Spleen (tissue), 11 donors: ENCODE results near the gene OMP. TPM values are rescaled to one million over a fixed set of nuclear protein-coding genes. Genes with fewer than 3 reads are reported as not detected.

ENCODE experiments used
- DNase-seq: peaks from one replicate; pipeline ENCODE4 v3.0.0-alpha.2; 2020
- H3K27ac ChIP-seq, 8 donors: fragments of 200-600 bp; sonication (generic) in 7 of 8; 1 replicate in 4 of 8; 2 replicates in 4 of 8; pipeline versions ENCODE4 v1.5.0 to v1.8.0; 2016 to 2021; ENCODE audit warnings: inconsistent platforms in 4 of 8, mild to moderate bottlenecking in 4 of 8, moderate library complexity in 1 of 8
- H3K27me3 ChIP-seq, 7 donors: fragments of 200-600 bp; sonication (generic) in 6 of 7; replicated peaks in 1 of 7; 1 replicate in 4 of 7; 2 replicates in 3 of 7; pipeline versions ENCODE4 v1.5.0 to v1.8.0; 2016 to 2021; ENCODE audit warnings: inconsistent platforms in 3 of 7, mild to moderate bottlenecking in 1 of 7
- H3K36me3 ChIP-seq, 6 donors: fragments of 200-600 bp; sonication (generic) in 5 of 6; 1 replicate in 4 of 6; 2 replicates in 2 of 6; pipeline versions ENCODE4 v1.5.0 to v1.8.0; 2016 to 2021; ENCODE audit warnings: inconsistent platforms in 2 of 6
- H3K4me1 ChIP-seq, 6 donors: fragments of 200-600 bp; sonication (generic) in 5 of 6; 1 replicate in 3 of 6; 2 replicates in 3 of 6; pipeline versions ENCODE4 v1.5.0 to v1.8.0; 2016 to 2021; ENCODE audit warnings: inconsistent platforms in 3 of 6
- H3K4me3 ChIP-seq, 8 donors: fragments of 200-600 bp; sonication (generic) in 7 of 8; 1 replicate in 4 of 8; 2 replicates in 4 of 8; pipeline versions ENCODE4 v1.5.0 to v1.8.0; 2016 to 2021; ENCODE audit warnings: inconsistent platforms in 4 of 8, mild to moderate bottlenecking in 4 of 8, moderate library complexity in 2 of 8
- H3K9me3 ChIP-seq, 8 donors: fragments of 200-600 bp; sonication (generic) in 7 of 8; 1 replicate in 4 of 8; 2 replicates in 4 of 8; pipeline versions ENCODE4 v1.5.0 to v1.8.0; 2016 to 2021; ENCODE audit warnings: inconsistent platforms in 4 of 8
- CTCF ChIP-seq, 11 experiments: fragments of 200-600 bp in 7 of 11; fragments of 450-650 bp in 4 of 11; sonication (generic) in 4 of 11; IDR thresholded peaks in 8 of 11; conservative IDR thresholded peaks in 3 of 11; 1 replicate in 7 of 11; 2 replicates in 4 of 11; pipeline versions ENCODE4 v1.4.0 to v1.8.0; 2016 to 2021; ENCODE audit warnings: antibody characterized with exemption in 11 of 11, inconsistent platforms in 4 of 11, mild to moderate bottlenecking in 1 of 11
- POLR2A ChIP-seq, 3 donors: fragments of 450-650 bp; IDR thresholded peaks; one replicate each; pipeline ENCODE4 v1.5.1; 2017; ENCODE audit warnings: antibody characterized with exemption in 3 of 3, mild to moderate bottlenecking in 1 of 3
- POLR2AphosphoS5 ChIP-seq, 3 donors: sonication (generic); formaldehyde crosslinking; IDR thresholded peaks; one replicate each; pipeline ENCODE4 v1.5.1; 2017; ENCODE audit warnings: antibody characterized with exemption in 3 of 3
- WGBS, 5 donors: extraction: QIAGEN DNeasy Blood & Tissue Kit in 3 of 5; methylation state at CpG; one replicate each; pipeline versions ENCODE4 v1.1.5 to v1.1.7; 2013 to 2018; 5-methylcytosine and 5-hydroxymethylcytosine counted together
- intact Hi-C: fragments of 100-400 bp; cut with DNase I; formaldehyde crosslinking; loops from one replicate; pipeline ENCODE4 v1.15.0; 2023; ENCODE audit warnings: low total_unique reads
- polyA plus RNA-seq, 3 donors: library from polyadenylated mRNA; stranded (reverse); fragments of 200-250 nt; gene quantifications; one replicate each; pipeline ENCODE4 v1.2.1, GENCODE V29; 2013
- total RNA-seq, 7 donors: library from RNA; depleted of rRNA in 3 of 7; stranded (reverse); fragments of >200 nt in 3 of 7; fragmentation: NEBNext Ultra II Directional in 4 of 7; extraction: Animal tissue kit (Norgen Biotek cat#: 25700) in 4 of 7; gene quantifications; one replicate each; pipeline versions ENCODE4 v1.1.0 to v1.2.1, GENCODE V29; 2016 to 2021
- donor health status: healthy with polysubstance abuse.
- donor health status: DM: no; HTN: no; CAD: no; lungs with moderate emphysema.
- donor health status: DM: no; HTN: no; CAD: no.
- donor health status: Bipolar disorder and iron deficiency.
- donor health status: healthy.
- donor health status: DM: no; HTN: no; CAD: no.
- donor health status: DM: yes; HTN: yes; CAD: no.

OMP gene
- total and polyA plus RNA-seq, 10 donors, result 0.51 to 0.64 TPM; not detected in 8

DNA sequence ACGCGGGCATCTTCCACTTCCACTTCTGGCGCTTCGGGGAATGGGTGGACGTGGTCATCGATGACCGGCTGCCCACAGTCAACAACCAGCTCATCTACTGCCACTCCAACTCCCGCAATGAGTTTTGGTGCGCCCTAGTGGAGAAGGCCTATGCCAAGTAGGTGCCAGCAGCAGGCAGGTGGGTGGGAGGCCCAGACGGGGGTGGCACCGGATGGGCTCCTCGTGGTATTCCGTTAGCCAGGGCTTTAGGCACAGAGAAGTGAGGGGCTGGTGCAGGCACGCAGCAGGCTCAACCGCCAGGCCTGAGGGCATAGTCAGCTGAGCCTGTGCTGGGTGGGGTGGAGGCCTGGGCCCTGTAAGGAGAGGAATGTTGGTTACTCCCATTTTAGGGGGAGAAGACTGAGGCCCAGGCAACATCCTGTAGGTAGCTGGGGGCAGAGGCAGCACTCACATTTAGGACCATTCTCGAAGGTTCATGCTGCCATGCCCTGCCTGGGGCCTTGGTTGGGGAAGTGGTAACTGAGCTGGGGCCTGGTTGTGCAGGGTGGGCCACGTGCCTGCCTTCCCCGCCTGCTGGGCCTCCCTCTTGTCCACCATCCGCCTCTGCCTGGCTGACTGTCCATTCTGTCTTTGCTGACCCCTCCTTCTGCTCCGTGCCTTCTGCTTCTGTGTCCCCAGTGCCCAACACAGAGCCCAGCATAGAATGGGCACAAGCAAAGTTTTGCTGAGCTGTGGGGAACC, 10.2 kb downstream of the OMP start:
- no peak for DNase-seq
- WGBS, 5 donors, result 91 to 94% (median 93%) methylated on average over 13 to 20 of the region's 20 CpGs
- no peak overlapping the region for H3K27ac ChIP-seq
- H3K4me3 ChIP-seq, result no peak overlapping the region
- no peaks in the 10 kb centered on the region for H3K27me3 ChIP-seq
- no peaks in the 10 kb centered on the region for H3K36me3 ChIP-seq
- TF ChIP-seq POLR2A (IDR thresholded peaks at IDR 0.05) (no peak), POLR2AphosphoS5 (IDR thresholded peaks at IDR 0.05) (no peak), CTCF (IDR thresholded peaks at IDR 0.05 in 8 of 11, conservative IDR thresholded peaks at IDR 0.05 in 3 of 11) (no peak)
- no peaks in the 10 kb centered on the region for H3K9me3 ChIP-seq
- intact Hi-C loops, result no loop called here
- peaks cover 0 to 4% (median 0%) of the 10 kb centered on the region in 6 donors for H3K4me1 ChIP-seq

DNA sequence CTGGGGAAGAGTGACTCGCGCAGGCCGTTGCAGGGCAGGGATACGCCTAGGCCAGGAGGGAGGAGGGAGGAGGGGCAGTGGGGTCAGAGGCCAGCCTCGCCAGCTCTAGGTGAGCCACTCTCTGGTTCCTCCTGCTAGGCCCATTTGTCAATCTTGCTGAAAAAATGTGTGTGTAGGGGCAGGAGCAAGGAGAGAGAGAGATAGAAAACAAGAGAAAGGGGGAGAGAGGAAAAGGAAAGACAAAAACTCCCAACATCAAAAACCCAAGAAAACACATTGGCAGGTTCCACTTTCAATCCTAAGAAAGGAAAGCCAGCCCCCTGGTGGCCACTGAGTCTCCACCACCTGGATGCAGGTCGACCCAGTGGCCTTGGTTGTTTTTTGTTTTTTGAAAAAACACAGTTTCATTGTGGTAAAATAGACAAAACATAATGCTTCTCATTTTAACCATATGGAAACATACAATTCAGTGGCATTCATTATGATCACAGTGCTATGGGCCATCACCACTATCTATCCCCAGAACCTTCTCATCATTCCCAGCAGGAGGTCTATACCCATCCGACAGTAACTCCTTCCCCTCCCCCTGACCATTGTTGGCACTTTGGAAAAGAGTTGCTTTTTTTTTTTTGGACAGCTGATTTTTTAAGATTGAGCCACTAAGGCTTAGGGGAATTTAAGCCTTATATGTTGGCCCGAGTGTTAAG, 10.9 kb downstream of the OMP start:
- intact Hi-C loops, result no loop called here
- Histone ChIP-seq H3K27ac (no peak overlapping the region), H3K4me1 (no peaks in the 10 kb centered on the region), H3K9me3 (no peaks in the 10 kb centered on the region), H3K36me3 (peaks cover 0 to 7% (median 0%) of the 10 kb centered on the region in 6 donors), H3K27me3 (no peaks in the 10 kb centered on the region), H3K4me3 (no peak overlapping the region)
- 68 to 81% (median 73%) methylated on average over 8 of the region's 8 CpGs for WGBS, 5 donors
- TF ChIP-seq POLR2AphosphoS5 (IDR thresholded peaks at IDR 0.05) (no peak), CTCF (IDR thresholded peaks at IDR 0.05 in 8 of 11, conservative IDR thresholded peaks at IDR 0.05 in 3 of 11) (peak in 7 of 11 experiments; percentile 9 to 52 (median 47))
- DNase-seq, result no peak

DNA sequence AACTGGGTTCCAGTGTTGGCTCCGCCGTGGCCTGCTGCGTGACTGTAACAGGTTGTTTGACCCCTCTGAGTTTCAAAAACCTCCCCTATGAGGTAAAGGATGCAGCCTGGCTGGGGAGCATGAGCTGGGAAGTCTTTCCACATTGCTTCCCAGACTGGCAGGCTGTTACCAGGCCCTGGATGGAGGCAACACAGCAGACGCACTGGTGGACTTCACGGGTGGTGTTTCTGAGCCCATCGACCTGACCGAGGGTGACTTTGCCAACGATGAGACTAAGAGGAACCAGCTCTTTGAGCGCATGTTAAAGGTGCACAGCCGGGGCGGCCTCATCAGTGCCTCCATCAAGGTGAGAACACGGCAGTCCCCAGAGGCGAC, 11.4 kb downstream of the OMP start:
- 91 to 95% (median 94%) methylated on average over 13 of the region's 13 CpGs for WGBS, 5 donors
- Histone ChIP-seq H3K4me1 (no peaks in the 10 kb centered on the region), H3K36me3 (peaks cover 0 to 7% (median 0%) of the 10 kb centered on the region in 6 donors), H3K27ac (no peak overlapping the region), H3K4me3 (no peak overlapping the region), H3K9me3 (no peaks in the 10 kb centered on the region), H3K27me3 (no peaks in the 10 kb centered on the region)
- no peak for DNase-seq
- intact Hi-C loops, result no loop called here
- TF ChIP-seq CTCF (IDR thresholded peaks at IDR 0.05 in 8 of 11, conservative IDR thresholded peaks at IDR 0.05 in 3 of 11), result no peak
- no peak for TF ChIP-seq POLR2A (IDR thresholded peaks at IDR 0.05)
- TF ChIP-seq POLR2AphosphoS5 (IDR thresholded peaks at IDR 0.05), result no peak

GRCh38 chr11:77115181-77115611, 12.6 kb downstream of the OMP start:
- TF ChIP-seq CTCF (IDR thresholded peaks at IDR 0.05 in 8 of 11, conservative IDR thresholded peaks at IDR 0.05 in 3 of 11) (no peak), POLR2AphosphoS5 (IDR thresholded peaks at IDR 0.05) (no peak), POLR2A (IDR thresholded peaks at IDR 0.05) (no peak)
- no peaks in the 10 kb centered on the region for H3K4me1 ChIP-seq
- H3K4me3 ChIP-seq, result no peak overlapping the region
- DNase-seq, result no peak
- H3K27me3 ChIP-seq, result no peaks in the 10 kb centered on the region
- H3K27ac ChIP-seq, result no peak overlapping the region
- 96 to 98% (median 97%) methylated on average over 13 to 16 of the region's 16 CpGs for WGBS, 5 donors
- intact Hi-C loops, result no loop called here
- peaks cover 0 to 7% (median 0%) of the 10 kb centered on the region in 6 donors for H3K36me3 ChIP-seq
- no peaks in the 10 kb centered on the region for H3K9me3 ChIP-seq
